PC-9 (cell line): ENCODE data around the gene N4BP3. TPM values are rescaled to one million over a fixed set of nuclear protein-coding genes. Genes with fewer than 3 reads are reported as not detected.

ENCODE experiments used
- BruUV-seq: library from RNA; stranded (reverse); fragments of 400-500 nt; replicated peaks from 2 replicates; lab custom pipeline; 2021; lab: Mats Ljungman, UMichigan
- CTCF ChIA-PET: fragments of 300-600 bp; sonication (Branson Sonifier 250); formaldehyde crosslinking; loops from one replicate; lab custom pipeline; 2022; ENCODE audit warnings: antibody characterized with exemption; lab: Charles Lee
- POLR2A ChIA-PET: fragments of 300-600 bp; sonication (Branson Sonifier 250); formaldehyde crosslinking; loops from one replicate; lab custom pipeline; 2022; ENCODE audit warnings: antibody characterized with exemption; ENCODE audit not compliant: unreplicated experiment; lab: Charles Lee
- DNase-seq, 2 experiments: peaks; one replicate each; pipeline versions ENCODE4 v3.0.0 to v3.0.0-alpha.2; 2015 to 2022; ENCODE audit warnings: mixed read lengths in 1 of 2
- H2AFZ ChIP-seq: fragments of 200-600 bp; sonication (generic); 2 replicates; pipeline ENCODE4 v1.8.1; 2017; ENCODE audit warnings: antibody characterized with exemption
- H3F3A ChIP-seq: fragments of 200-600 bp; sonication (generic); 2 replicates; pipeline ENCODE4 v1.8.1; 2017; ENCODE audit warnings: antibody characterized with exemption, mild to moderate bottlenecking, low read depth; ENCODE audit not compliant: insufficient read depth
- H3K27ac ChIP-seq: fragments of 200-600 bp; sonication (generic); 2 replicates; pipeline ENCODE4 v1.6.1; 2016; ENCODE audit warnings: mixed run types
- H3K27me3 ChIP-seq: fragments of 200-600 bp; sonication (generic); 2 replicates; pipeline ENCODE4 v1.6.1; 2016; ENCODE audit warnings: low read depth, mixed run types; ENCODE audit not compliant: insufficient read depth
- H3K36me3 ChIP-seq: fragments of 200-600 bp; sonication (generic); 2 replicates; pipeline ENCODE4 v1.6.1; 2016; ENCODE audit warnings: low read depth, mixed run types
- H3K4me1 ChIP-seq: fragments of 200-600 bp; sonication (generic); replicated peaks from 2 replicates; pipeline ENCODE4 v1.6.1; 2016; ENCODE audit warnings: mixed run types; ENCODE audit not compliant: insufficient read depth
- H3K4me2 ChIP-seq: fragments of 200-600 bp; sonication (generic); 2 replicates; pipeline ENCODE4 v1.6.1; 2017; ENCODE audit warnings: mixed run types
- H3K4me3 ChIP-seq: fragments of 200-600 bp; sonication (generic); 2 replicates; pipeline ENCODE4 v1.6.1; 2016; ENCODE audit warnings: mixed run types
- H3K79me2 ChIP-seq: fragments of 200-600 bp; sonication (generic); 2 replicates; pipeline ENCODE4 v1.6.1; 2017; ENCODE audit warnings: low read depth, mixed run types
- H3K9me2 ChIP-seq: fragments of 200-600 bp; sonication (generic); 2 replicates; pipeline ENCODE4 v1.8.1; 2017; ENCODE audit warnings: mild to moderate bottlenecking; ENCODE audit not compliant: insufficient read depth
- H3K9me3 ChIP-seq: fragments of 200-600 bp; sonication (generic); 2 replicates; pipeline ENCODE4 v1.8.1; 2016; ENCODE audit warnings: low read depth; ENCODE audit not compliant: insufficient read depth
- H4K20me1 ChIP-seq: fragments of 200-600 bp; sonication (generic); 2 replicates; pipeline ENCODE4 v1.8.1; 2017; ENCODE audit not compliant: insufficient read depth
- CTCF ChIP-seq: fragments of 200-600 bp; sonication (generic); conservative IDR thresholded peaks from 2 replicates; pipeline ENCODE4 v1.6.1; 2017; ENCODE audit warnings: mixed run types, antibody characterized with exemption, mild to moderate bottlenecking, moderate library complexity
- EZH2 ChIP-seq: fragments of 200-600 bp; sonication (generic); IDR thresholded peaks from 2 replicates; pipeline ENCODE4 v1.8.0; 2017; ENCODE audit warnings: antibody characterized with exemption, low read depth
- intact Hi-C: fragments of 100-400 bp; cut with micrococcal nuclease; formaldehyde crosslinking; loops from one replicate; pipeline ENCODE4 v1.10.0; 2022; ENCODE audit not compliant: unreplicated experiment
- total RNA-seq: library from RNA; stranded (reverse); gene quantifications from 2 replicates; pipeline ENCODE4 v1.2.3, GENCODE V29; 2021

Gene N4BP3
- total RNA-seq, 1 experiment from 2014 or later, result 0.81 TPM

- no peaks in the 10 kb centered on the region for H3K27me3 ChIP-seq
- peaks cover 70% of the 10 kb centered on the region for H3K4me1 ChIP-seq
- BruUV-seq, result no TSS peak
- intact Hi-C loops, result no loop called here
- H2AFZ ChIP-seq, result no peak overlapping the region
- H3K9me3 ChIP-seq, result no peaks in the 10 kb centered on the region
- H3F3A ChIP-seq, result peaks cover 48% of the 10 kb centered on the region
- peak; percentile 67 to 79 for DNase-seq
- H3K9me2 ChIP-seq, result no peaks in the 10 kb centered on the region
- H4K20me1 ChIP-seq, result no peaks in the 10 kb centered on the region
- TF ChIP-seq CTCF (no peak), EZH2 (no peak)
- H3K36me3 ChIP-seq, result no peaks in the 10 kb centered on the region
- H3K4me3 ChIP-seq, result peak overlapping the region; percentile 10; the same call in 1 of the 2 replicates
- peak overlapping the region; percentile 71 for H3K4me2 ChIP-seq
- H3K79me2 ChIP-seq, result no peaks in the 10 kb centered on the region
- POLR2A ChIA-PET, result no interaction called here
- H3K27ac ChIP-seq, result peak overlapping the region; percentile 41
- CTCF ChIA-PET, result no interaction called here
Measured at GRCh38 chr5:178081571-178082243, 31.6 kb upstream of the N4BP3 start.

GRCh38 chr5:178083922-178084321, 29.4 kb upstream of the N4BP3 start:
- TF ChIP-seq CTCF, result no peak
- TF ChIP-seq EZH2, result no peak
- CTCF ChIA-PET, result no interaction called here
- BruUV-seq, result no TSS peak
- Histone ChIP-seq H4K20me1 (no peaks in the 10 kb centered on the region), H3K36me3 (no peaks in the 10 kb centered on the region), H3K27ac (no peak overlapping the region), H3K4me1 (peaks cover 47% of the 10 kb centered on the region), H2AFZ (no peak overlapping the region), H3K27me3 (no peaks in the 10 kb centered on the region), H3K79me2 (no peaks in the 10 kb centered on the region), H3K9me3 (no peaks in the 10 kb centered on the region), H3K4me2 (peak overlapping the region; percentile 52), H3K4me3 (no peak overlapping the region), H3F3A (peaks cover 44% of the 10 kb centered on the region), H3K9me2 (no peaks in the 10 kb centered on the region)
- intact Hi-C loops, result no loop called here
- peak in 1 of 2 experiments; percentile 73 for DNase-seq
- POLR2A ChIA-PET, result no interaction called here

GRCh38 chr5:178085316-178085715, 28.0 kb upstream of the N4BP3 start:
- Histone ChIP-seq H3K27me3 (no peaks in the 10 kb centered on the region), H3K4me2 (no peak overlapping the region), H2AFZ (no peak overlapping the region), H3K79me2 (no peaks in the 10 kb centered on the region), H3K36me3 (no peaks in the 10 kb centered on the region), H3K4me3 (no peak overlapping the region), H3K4me1 (peaks cover 43% of the 10 kb centered on the region), H3F3A (peaks cover 46% of the 10 kb centered on the region), H4K20me1 (no peaks in the 10 kb centered on the region), H3K27ac (no peak overlapping the region), H3K9me3 (no peaks in the 10 kb centered on the region), H3K9me2 (no peaks in the 10 kb centered on the region)
- intact Hi-C loops, result no loop called here
- ChIA-PET POLR2A (no interaction called here), CTCF (interaction anchor here (0.6 kb wide), 1 partner anchor 474 kb away, joined by 3 read pairs; no protein-coding TSS in a partner anchor)
- no peak for DNase-seq
- TF ChIP-seq EZH2 (no peak), CTCF (no peak)
- BruUV-seq, result no TSS peak
